HepG2 (cell line): ENCODE measurements around the gene ALG8. TPM values are rescaled to one million over a fixed set of nuclear protein-coding genes. Genes with fewer than 3 reads are reported as not detected.
A peak's percentile ranks its signal among the peaks of the same experiment; 100 is the strongest.

Source experiments
- ATF1 ChIP-seq: IDR thresholded peaks from 2 replicates; pipeline ENCODE4 v1.6.1; 2016; ENCODE audit warnings: mild to moderate bottlenecking, control low read depth
- CHD4 ChIP-seq: fragments of 200-600 bp; sonication (generic); IDR thresholded peaks from 2 replicates; pipeline ENCODE4 v1.7.0; 2017; ENCODE audit warnings: mild to moderate bottlenecking, low read length, borderline replicate concordance
- E2F2 ChIP-seq: sonication (generic); formaldehyde crosslinking; IDR thresholded peaks from 2 replicates; pipeline ENCODE4 v1.4.0; 2020; ENCODE audit warnings: missing genetic modification reagents, borderline replicate concordance
- HNRNPH1 ChIP-seq: fragments of 200-400 bp; formaldehyde crosslinking; optimal IDR thresholded peaks from 2 replicates; pipeline ENCODE3; 2017; ENCODE audit warnings: mild to moderate bottlenecking, low read depth, low read length
- KMT2A ChIP-seq: sonication (generic); formaldehyde crosslinking; IDR thresholded peaks from 2 replicates; pipeline ENCODE4 v1.4.0; 2020; ENCODE audit warnings: missing genetic modification reagents
- MTA3 ChIP-seq: sonication (generic); formaldehyde crosslinking; IDR thresholded peaks from 2 replicates; pipeline ENCODE4 v1.4.0; 2020; ENCODE audit warnings: missing genetic modification reagents
- MYNN ChIP-seq: sonication (generic); formaldehyde crosslinking; IDR thresholded peaks from 2 replicates; pipeline ENCODE4 v1.4.0; 2020; ENCODE audit warnings: mild to moderate bottlenecking, low read depth, missing genetic modification reagents
- PATZ1 ChIP-seq: sonication (generic); formaldehyde crosslinking; IDR thresholded peaks from 2 replicates; pipeline ENCODE4 v1.4.0; 2020; ENCODE audit warnings: missing genetic modification reagents
- SALL1 ChIP-seq: sonication (generic); formaldehyde crosslinking; IDR thresholded peaks from 2 replicates; pipeline ENCODE4 v1.8.0; 2022; ENCODE audit warnings: mild to moderate bottlenecking, missing genetic modification reagents
- SP4 ChIP-seq: sonication (generic); formaldehyde crosslinking; IDR thresholded peaks from 2 replicates; pipeline ENCODE4 v1.8.1; 2023; ENCODE audit warnings: mild to moderate bottlenecking, missing genetic modification reagents
- TCF12 ChIP-seq, 2 experiments: fragments of 450-650 bp in 1 of 2; sonication (generic) in 1 of 2; formaldehyde crosslinking in 1 of 2; IDR thresholded peaks; 2 replicates each; pipeline versions ENCODE4 v1.6.1 to v1.8.0; 2017 to 2022; ENCODE audit warnings: antibody characterized with exemption in 1 of 2, mild to moderate bottlenecking in 1 of 2, missing genetic modification reagents in 1 of 2, moderate library complexity in 1 of 2
- TCF7L2 ChIP-seq: IDR thresholded peaks from 2 replicates; pipeline ENCODE4 v1.6.1; 2011; ENCODE audit warnings: mild to moderate bottlenecking, low read depth, low read length, moderate library complexity
- TEAD2 ChIP-seq: sonication (generic); formaldehyde crosslinking; IDR thresholded peaks from 2 replicates; pipeline ENCODE4 v1.9.0; 2021; ENCODE audit warnings: missing genetic modification reagents
- U2AF2 ChIP-seq: fragments of 200-400 bp; formaldehyde crosslinking; IDR thresholded peaks from 2 replicates; pipeline ENCODE4 v1.6.1; 2017; ENCODE audit warnings: low read depth, mild to moderate bottlenecking, low read length
- ZNF446 ChIP-seq: sonication (generic); formaldehyde crosslinking; IDR thresholded peaks from 2 replicates; pipeline ENCODE4 v1.5.0; 2020; ENCODE audit warnings: mild to moderate bottlenecking, missing genetic modification reagents
- ZNF607 ChIP-seq: sonication (generic); formaldehyde crosslinking; IDR thresholded peaks from 2 replicates; pipeline ENCODE4 v1.5.1; 2020; ENCODE audit warnings: missing genetic modification reagents, mild to moderate bottlenecking, borderline replicate concordance
- ZNF672 ChIP-seq: sonication (generic); formaldehyde crosslinking; IDR thresholded peaks from 2 replicates; pipeline ENCODE4 v1.8.1; 2022; ENCODE audit warnings: missing genetic modification reagents
- ZNF687 ChIP-seq: sonication (generic); formaldehyde crosslinking; IDR thresholded peaks from 2 replicates; pipeline ENCODE4 v1.5.1; 2020; ENCODE audit warnings: mild to moderate bottlenecking, missing genetic modification reagents, moderate library complexity
- ZNF768 ChIP-seq: sonication (generic); formaldehyde crosslinking; IDR thresholded peaks from 2 replicates; pipeline ENCODE4 v1.4.0; 2020; ENCODE audit warnings: missing genetic modification reagents
- ZNF772 ChIP-seq: sonication (generic); formaldehyde crosslinking; IDR thresholded peaks from 2 replicates; pipeline ENCODE4 v1.5.0; 2020; ENCODE audit warnings: mild to moderate bottlenecking, missing genetic modification reagents
- ZSCAN29 ChIP-seq: sonication (generic); formaldehyde crosslinking; conservative IDR thresholded peaks from 2 replicates; pipeline ENCODE4 v1.4.0; 2020; ENCODE audit warnings: mild to moderate bottlenecking, missing genetic modification reagents
- ZSCAN30 ChIP-seq: sonication (generic); formaldehyde crosslinking; IDR thresholded peaks from 2 replicates; pipeline ENCODE4 v1.5.0; 2020; ENCODE audit warnings: mild to moderate bottlenecking, missing genetic modification reagents
- polyA plus RNA-seq, 8 experiments: library from polyadenylated mRNA; depleted of rRNA in 3 of 8; stranded (reverse) in 7 of 8; unstranded in 1 of 8; fragments of >200 nt; fragmentation: Illumina TruSeq in 4 of 8; extraction: Trizol in 4 of 8; gene quantifications; 2 replicates each; pipeline versions ENCODE4 v1.2.1 to v1.2.3, GENCODE V29; 2011 to 2016; ENCODE audit warnings: low read depth in 4 of 8, missing spikeins in 1 of 8, mixed read lengths in 1 of 8; ENCODE audit not compliant: insufficient read depth in 1 of 8
- total RNA-seq, 5 experiments: library from RNA; depleted of rRNA; stranded (reverse); fragments of >200 nt; fragmentation: Illumina TruSeq; extraction: Trizol; gene quantifications; 2 replicates each; pipeline ENCODE4 v1.2.3, GENCODE V29; 2016; ENCODE audit warnings: low read depth in 1 of 5

Gene ALG8
- total and polyA plus RNA-seq, 2 of the 13 experiments (the other 11 are each of a cell fraction or from before 2014, with no cell fraction given) = 75.8 to 88.0 TPM

GRCh38 chr11:78079232-78080083 is 60.0 kb downstream of the ALG8 start, which contains the start of gene NDUFC2 (continued):
- TF ChIP-seq SP4 (CRISPR knock-in tag) (peak; percentile 83), PATZ1 (CRISPR knock-in tag) (peak; percentile 64), ZNF607 (CRISPR knock-in tag) (peak; percentile 82), TCF12 (IDR thresholded peaks at IDR 0.05) (no peak), TCF12 (CRISPR knock-in tag; IDR thresholded peaks at IDR 0.05) (no peak; the same call in 1 of the 2 replicates), U2AF2 (no peak; the same call in 1 of the 2 replicates), ZNF768 (peak; percentile 89; the same call in 1 of the 2 replicates), TCF7L2 (no peak), ATF1 (CRISPR knock-in tag) (no peak), KMT2A (CRISPR knock-in tag) (peak; percentile 100), SALL1 (CRISPR knock-in tag) (peak; percentile 96), ZNF687 (peak; percentile 99), ZSCAN30 (CRISPR knock-in tag) (0 out of 2 replicates have a peak, but pooled peaks have one; percentile 55), E2F2 (0 out of 2 replicates have a peak, but pooled peaks have one; percentile 40), ZNF672 (peak; percentile 45; the same call in 1 of the 2 replicates), MTA3 (no peak), TEAD2 (CRISPR knock-in tag) (0 out of 2 replicates have a peak, but pooled peaks have one; percentile 84), ZNF772 (peak; percentile 69; the same call in 1 of the 2 replicates), ZSCAN29 (CRISPR knock-in tag) (0 out of 2 replicates have a peak, but pooled peaks have one; percentile 56), MYNN (CRISPR knock-in tag) (peak; percentile 91), CHD4 (no peak), HNRNPH1 (no peak), ZNF446 (CRISPR knock-in tag) (0 out of 2 replicates have a peak, but pooled peaks have one; percentile 51)
